PFSK-1 (cell line): Measurements from ENCODE around the gene XKR3.

ENCODE experiments used
- POLR2AphosphoS5 ChIP-seq: IDR thresholded peaks from 2 replicates; pipeline ENCODE4 v1.6.1; 2012; ENCODE audit warnings: low read depth, mild to moderate bottlenecking, control low read depth, low read length, moderate library complexity
- SIN3A ChIP-seq: IDR thresholded peaks from 2 replicates; pipeline ENCODE4 v1.6.1; 2012; ENCODE audit warnings: mild to moderate bottlenecking, low read length, moderate library complexity, borderline replicate concordance; ENCODE audit not compliant: insufficient read depth

- TF ChIP-seq POLR2AphosphoS5: no peak
- no peak for TF ChIP-seq SIN3A
Measured at GRCh38 chr22:16829985-16830384, 4.8 kb upstream of the XKR3 start.
